H1 (cell line): ENCODE data around the gene IRAG1. TPM values are rescaled to one million over a fixed set of nuclear protein-coding genes. Genes with fewer than 3 reads are reported as not detected.

Experiments
- CTCF ChIA-PET: fragments of 300-600 bp; sonication (Branson Sonifier 250); formaldehyde crosslinking; loops from one replicate; lab custom pipeline; 2021; ENCODE audit not compliant: partially characterized antibody; lab: Charles Lee
- POLR2A ChIA-PET: fragments of 300-600 bp; sonication (Branson Sonifier 250); formaldehyde crosslinking; loops from one replicate; lab custom pipeline; 2021; ENCODE audit warnings: inconsistent platforms; ENCODE audit not compliant: partially characterized antibody; lab: Charles Lee
- DNase-seq, 2 experiments: peaks; one replicate each; pipeline versions ENCODE4 v3.0.0 to v3.0.0-alpha.2; 2010 to 2022; ENCODE audit warnings: low spot score in 2 of 2, low read depth in 1 of 2, mixed read lengths in 1 of 2
- FAIRE-seq: peaks from 2 replicates; lab custom pipeline; 2011; peaks lifted over from hg19 to GRCh38; lab: Jason Lieb, UNC
- H2AFZ ChIP-seq: 2 replicates; pipeline ENCODE4 v1.8.1; 2012; ENCODE audit warnings: low read length, inconsistent platforms
- H2AK5ac ChIP-seq: 2 replicates; pipeline ENCODE4 v1.6.1; 2013; ENCODE audit warnings: low read depth, low read length
- H2BK120ac ChIP-seq: replicated peaks from 2 replicates; pipeline ENCODE3; 2013; ENCODE audit warnings: low read depth, low read length, inconsistent platforms
- H2BK12ac ChIP-seq: 2 replicates; pipeline ENCODE4 v1.6.1; 2013; ENCODE audit warnings: low read depth, low read length
- H2BK15ac ChIP-seq: 2 replicates; pipeline ENCODE4 v1.6.1; 2013; ENCODE audit warnings: low read length
- H2BK20ac ChIP-seq: 2 replicates; pipeline ENCODE4 v1.6.1; 2013; ENCODE audit warnings: low read length
- H2BK5ac ChIP-seq: 2 replicates; pipeline ENCODE4 v1.6.1; 2013; ENCODE audit warnings: low read depth, low read length
- H3K14ac ChIP-seq: 2 replicates; pipeline ENCODE4 v1.6.1; 2013; ENCODE audit warnings: inconsistent platforms; ENCODE audit not compliant: insufficient read length
- H3K18ac ChIP-seq: 2 replicates; pipeline ENCODE4 v1.6.1; 2013; ENCODE audit warnings: low read length; ENCODE audit errors: extremely low read depth
- H3K23ac ChIP-seq: 2 replicates; pipeline ENCODE4 v1.6.1; 2013; ENCODE audit warnings: inconsistent platforms; ENCODE audit not compliant: insufficient read length
- H3K23me2 ChIP-seq: 2 replicates; pipeline ENCODE4 v1.6.1; 2013; ENCODE audit warnings: low read depth, low read length
- H3K27ac ChIP-seq: 2 replicates; pipeline ENCODE4 v1.6.1; 2011; ENCODE audit warnings: low read depth, low read length, inconsistent platforms
- H3K27me3 ChIP-seq, 4 experiments: replicated peaks in 1 of 4; 1 replicate in 1 of 4; 2 replicates in 3 of 4; pipeline versions ENCODE4 v1.6.1 to v1.8.1; 2011 to 2013; ENCODE audit warnings: low read length in 3 of 4, mild to moderate bottlenecking in 3 of 4, inconsistent platforms in 2 of 4, mixed read lengths in 2 of 4, moderate library complexity in 1 of 4; ENCODE audit not compliant: control insufficient read depth in 3 of 4, insufficient read depth in 3 of 4; ENCODE audit errors: extremely low read depth in 1 of 4
- H3K36me3 ChIP-seq, 4 experiments: 2 replicates each; pipeline versions ENCODE4 v1.6.1 to v1.8.1; 2011 to 2013; ENCODE audit warnings: mild to moderate bottlenecking in 4 of 4, low read length in 3 of 4, moderate library complexity in 2 of 4, control low read depth in 1 of 4, inconsistent platforms in 1 of 4; ENCODE audit not compliant: insufficient read depth in 4 of 4, control insufficient read depth in 2 of 4
- H3K4ac ChIP-seq: replicated peaks from 2 replicates; pipeline ENCODE3; 2013; ENCODE audit warnings: low read length, low read depth, mixed read lengths, inconsistent platforms; ENCODE audit not compliant: insufficient read length
- H3K4me1 ChIP-seq, 4 experiments: replicated peaks in 1 of 4; 1 replicate in 1 of 4; 2 replicates in 3 of 4; pipeline versions ENCODE4 v1.6.1 to v1.8.1; 2011 to 2013; ENCODE audit warnings: low read length in 3 of 4, inconsistent platforms in 2 of 4, mixed read lengths in 1 of 4; ENCODE audit not compliant: insufficient read depth in 4 of 4, control insufficient read depth in 3 of 4
- H3K4me2 ChIP-seq, 2 experiments: 2 replicates each; pipeline versions ENCODE4 v1.6.1 to v1.8.1; 2011 to 2013; ENCODE audit warnings: low read depth in 2 of 2, low read length in 2 of 2, control low read depth in 1 of 2, inconsistent platforms in 1 of 2, mild to moderate bottlenecking in 1 of 2; ENCODE audit not compliant: insufficient read depth in 1 of 2
- H3K4me3 ChIP-seq, 4 experiments: fragments of 200-600, 300-600 bp in 1 of 4; sonication (generic), shearing (Covaris generic), sonication (Bioruptor Twin) in 1 of 4; 2 replicates each; pipeline versions ENCODE4 v1.5.1 to v1.8.1; 2011 to 2016; ENCODE audit warnings: low read length in 4 of 4, low read depth in 3 of 4, control low read depth in 2 of 4, inconsistent platforms in 2 of 4, mild to moderate bottlenecking in 2 of 4, mixed read lengths in 1 of 4, moderate library complexity in 1 of 4; ENCODE audit not compliant: insufficient read depth in 2 of 4; ENCODE audit errors: extremely low read depth in 1 of 4
- H3K56ac ChIP-seq: replicated peaks from 2 replicates; pipeline ENCODE3; 2013; ENCODE audit warnings: low read depth, mild to moderate bottlenecking, mixed read lengths, low read length, inconsistent platforms; ENCODE audit not compliant: insufficient read length
- H3K79me1 ChIP-seq: 2 replicates; pipeline ENCODE4 v1.6.1; 2013; ENCODE audit warnings: low read depth, low read length, control low read depth
- H3K79me2 ChIP-seq, 2 experiments: 2 replicates each; pipeline versions ENCODE4 v1.6.1 to v1.8.1; 2012 to 2013; ENCODE audit warnings: low read length in 2 of 2, mild to moderate bottlenecking in 2 of 2, inconsistent platforms in 1 of 2; ENCODE audit not compliant: insufficient read depth in 2 of 2, control insufficient read depth in 1 of 2
- H3K9ac ChIP-seq, 4 experiments: replicated peaks in 1 of 4; 1 replicate in 1 of 4; 2 replicates in 3 of 4; pipeline versions ENCODE4 v1.6.1 to v1.8.1; 2011 to 2013; ENCODE audit warnings: low read depth in 3 of 4, low read length in 3 of 4, control low read depth in 2 of 4, mild to moderate bottlenecking in 2 of 4, moderate library complexity in 2 of 4, inconsistent platforms in 1 of 4; ENCODE audit errors: extremely low read depth in 1 of 4
- H3K9me3 ChIP-seq, 2 experiments: 2 replicates each; pipeline versions ENCODE4 v1.6.1 to v1.8.1; 2012 to 2013; ENCODE audit warnings: mild to moderate bottlenecking in 2 of 2, moderate library complexity in 2 of 2, control low read depth in 1 of 2, inconsistent platforms in 1 of 2, low read depth in 1 of 2, low read length in 1 of 2, mixed read lengths in 1 of 2; ENCODE audit not compliant: insufficient read depth in 2 of 2
- H4K20me1 ChIP-seq, 2 experiments: replicated peaks in 1 of 2; 2 replicates each; pipeline versions ENCODE3 to v1.8.1; 2011 to 2013; ENCODE audit warnings: inconsistent platforms in 2 of 2, low read length in 2 of 2, mild to moderate bottlenecking in 1 of 2; ENCODE audit not compliant: insufficient read depth in 2 of 2, control insufficient read depth in 1 of 2
- H4K5ac ChIP-seq: 2 replicates; pipeline ENCODE4 v1.6.1; 2013; ENCODE audit warnings: low read length, low read depth, mixed read lengths, inconsistent platforms; ENCODE audit not compliant: insufficient read length
- H4K8ac ChIP-seq: 2 replicates; pipeline ENCODE4 v1.8.0; 2013; ENCODE audit warnings: mild to moderate bottlenecking, moderate library complexity, low read length, inconsistent platforms; ENCODE audit not compliant: insufficient read depth; ENCODE audit errors: extremely low read depth
- H4K91ac ChIP-seq: replicated peaks from 2 replicates; pipeline ENCODE3; 2013; ENCODE audit warnings: low read length, mixed read lengths, inconsistent platforms; ENCODE audit not compliant: insufficient read length
- BRCA1 ChIP-seq: IDR thresholded peaks from 2 replicates; pipeline ENCODE4 v1.6.1; 2012; ENCODE audit warnings: low read depth, low read length, improper control_type of control experiment
- CBX5 ChIP-seq: fragments of 300-800, 300-1000 bp; sonication (generic); IDR thresholded peaks from 2 replicates; pipeline ENCODE4 v1.7.1; 2016; ENCODE audit warnings: antibody characterized with exemption, low read length, low read depth
- CBX8 ChIP-seq: fragments of 300-800, 300-1000 bp; sonication (generic); IDR thresholded peaks from 2 replicates; pipeline ENCODE4 v1.7.1; 2016; ENCODE audit warnings: low read depth, low read length, borderline replicate concordance
- CHD1 ChIP-seq: IDR thresholded peaks from 2 replicates; pipeline ENCODE4 v1.6.1; 2012; ENCODE audit warnings: low read depth, low read length, improper control_type of control experiment
- CREB1 ChIP-seq: IDR thresholded peaks from 2 replicates; pipeline ENCODE4 v1.6.1; 2012; ENCODE audit warnings: inconsistent platforms
- CTBP2 ChIP-seq: IDR thresholded peaks from 2 replicates; pipeline ENCODE4 v1.7.0; 2011; ENCODE audit warnings: borderline replicate concordance, mild to moderate bottlenecking, moderate library complexity, mixed read lengths, low read length; ENCODE audit not compliant: insufficient read depth, insufficient read length
- HDAC6 ChIP-seq: IDR thresholded peaks from one replicate; pipeline ENCODE4 v1.7.1; 2012; ENCODE audit warnings: low read depth, mild to moderate bottlenecking, inconsistent platforms, low read length, moderate library complexity
- JUND ChIP-seq: IDR thresholded peaks from 2 replicates; pipeline ENCODE4 v1.6.1; 2011; ENCODE audit warnings: mild to moderate bottlenecking, improper control_type of control experiment, low read length
- NANOG ChIP-seq: IDR thresholded peaks from 2 replicates; pipeline ENCODE4 v1.6.1; 2011; ENCODE audit warnings: low read length, low read depth, mild to moderate bottlenecking, inconsistent platforms; ENCODE audit not compliant: insufficient read depth, poor library complexity, severe bottlenecking
- SIRT6 ChIP-seq: IDR thresholded peaks from one replicate; pipeline ENCODE4 v1.7.1; 2012; ENCODE audit warnings: low read length, inconsistent platforms
- SP4 ChIP-seq: IDR thresholded peaks from 2 replicates; pipeline ENCODE4 v1.6.1; 2012; ENCODE audit warnings: low read length, inconsistent platforms
- SUZ12 ChIP-seq: fragments of 200-600 bp; sonication (generic); IDR thresholded peaks from 2 replicates; pipeline ENCODE4 v1.6.1; 2012; ENCODE audit warnings: mild to moderate bottlenecking, inconsistent platforms, low read length, moderate library complexity, mixed read lengths
- WGBS, 2 experiments: shearing (Covaris generic) in 1 of 2; methylation state at CpG; one replicate each; pipeline versions ENCODE4 v1.1.6 to v1.1.7; 2013 to 2015; ENCODE audit warnings: low lambda C conversion rate in 2 of 2, mixed read lengths in 2 of 2, inconsistent platforms in 1 of 2, low coverage in 1 of 2, missing lambda C conversion rate in 1 of 2; ENCODE audit not compliant: insufficient replicate concordance in 2 of 2, insufficient coverage in 1 of 2, insufficient read length in 1 of 2; ENCODE audit errors: extremely low coverage in 1 of 2, missing lambda C conversion rate in 1 of 2; 5-methylcytosine and 5-hydroxymethylcytosine counted together
- polyA plus RNA-seq, 7 experiments: library from polyadenylated mRNA; depleted of rRNA in 3 of 7; stranded (reverse) in 5 of 7; unstranded in 2 of 7; fragments of >200 nt in 5 of 7; fragments of 200-250 nt in 2 of 7; gene quantifications; 1 replicate in 5 of 7; 2 replicates in 1 of 7; 4 replicates in 1 of 7; pipeline versions ENCODE4 v1.2.1 to v1.2.3, GENCODE V29; 2011 to 2013; ENCODE audit warnings: missing spikeins in 2 of 7, mixed read lengths in 2 of 7
- total RNA-seq: library from RNA; stranded (reverse); fragmentation: NEBNext Ultra II Directional; extraction: Animal tissue kit (Norgen Biotek cat#: 25700); gene quantifications from 2 replicates; pipeline ENCODE4 v1.2.1, GENCODE V29; 2021

Gene IRAG1
- total and polyA plus RNA-seq, 2 of the 8 experiments (the other 6 are each of a cell fraction or from before 2014, with no cell fraction given), result 1.8 to 2.7 TPM

- no peaks in the 10 kb centered on the region for H3K79me1 ChIP-seq
These were observed 10.1 kb downstream of the IRAG1 start for GRCh38 chr11:10683429-10683828.

More at GRCh38 chr11:10683429-10683828, 10.1 kb downstream of the IRAG1 start:
- ChIA-PET CTCF (interaction anchor here (0.8 to 2.5 kb wide), 3 partner anchors 9 to 142 kb away, joined by 3 to 8 read pairs (median 3); partner anchors contain the start of genes IRAG1 and RNF141), POLR2A (no interaction called here)
- Histone ChIP-seq H4K91ac (no peak overlapping the region), H3K4me2 (no peak overlapping the region), H3K9me3 (no peaks in the 10 kb centered on the region), H2BK20ac (no peak overlapping the region), H2AFZ (no peak overlapping the region), H3K4ac (no peak overlapping the region), H2AK5ac (no peak overlapping the region), H2BK15ac (no peak overlapping the region), H3K4me1 (no peaks in the 10 kb centered on the region), H2BK5ac (no peak overlapping the region), H3K18ac (no peak overlapping the region), H3K23me2 (no peaks in the 10 kb centered on the region), H3K56ac (no peak overlapping the region), H3K9ac (no peak overlapping the region), H3K27me3 (no peaks in the 10 kb centered on the region), H4K20me1 (no peaks in the 10 kb centered on the region), H3K79me2 (no peaks in the 10 kb centered on the region), H3K23ac (no peak overlapping the region), H3K4me3 (no peak overlapping the region), H2BK12ac (no peak overlapping the region), H3K27ac (no peak overlapping the region), H3K36me3 (no peaks in the 10 kb centered on the region), H3K14ac (no peak overlapping the region), H4K8ac (no peak overlapping the region), H4K5ac (no peak overlapping the region), H2BK120ac (no peak overlapping the region)
- DNase-seq (no peak), FAIRE-seq (no peak)
- TF ChIP-seq HDAC6, result no peak
- TF ChIP-seq NANOG, result no peak
- TF ChIP-seq JUND, result no peak
- no peak for TF ChIP-seq CHD1
- TF ChIP-seq SP4, result no peak
- no peak for TF ChIP-seq CTBP2
- TF ChIP-seq CBX5, result no peak
- TF ChIP-seq BRCA1, result no peak
- no peak for TF ChIP-seq SIRT6
- no peak for TF ChIP-seq CREB1
- TF ChIP-seq SUZ12, result no peak
- TF ChIP-seq CBX8, result no peak
- 64% methylated on average over 1 of the region's 1 CpG; no CpG with 5 or more reads in 1 of the 2 experiments for WGBS, 2 experiments
